Activated CD4-positive, alpha-beta T cell treated with anti-CD3 and anti-CD28 coated beads for 48 hours (primary cell): ENCODE measurements around the gene POLA1.
"Not testable (repeated sequence)": the region's sequence is repeated elsewhere in the genome, so short reads cannot be mapped to it uniquely, and the experiment has no call there.

Experiments
- DNase-seq: peaks from one replicate; pipeline ENCODE4 v3.0.0-alpha.2; 2020

POLA1 gene, protein sequence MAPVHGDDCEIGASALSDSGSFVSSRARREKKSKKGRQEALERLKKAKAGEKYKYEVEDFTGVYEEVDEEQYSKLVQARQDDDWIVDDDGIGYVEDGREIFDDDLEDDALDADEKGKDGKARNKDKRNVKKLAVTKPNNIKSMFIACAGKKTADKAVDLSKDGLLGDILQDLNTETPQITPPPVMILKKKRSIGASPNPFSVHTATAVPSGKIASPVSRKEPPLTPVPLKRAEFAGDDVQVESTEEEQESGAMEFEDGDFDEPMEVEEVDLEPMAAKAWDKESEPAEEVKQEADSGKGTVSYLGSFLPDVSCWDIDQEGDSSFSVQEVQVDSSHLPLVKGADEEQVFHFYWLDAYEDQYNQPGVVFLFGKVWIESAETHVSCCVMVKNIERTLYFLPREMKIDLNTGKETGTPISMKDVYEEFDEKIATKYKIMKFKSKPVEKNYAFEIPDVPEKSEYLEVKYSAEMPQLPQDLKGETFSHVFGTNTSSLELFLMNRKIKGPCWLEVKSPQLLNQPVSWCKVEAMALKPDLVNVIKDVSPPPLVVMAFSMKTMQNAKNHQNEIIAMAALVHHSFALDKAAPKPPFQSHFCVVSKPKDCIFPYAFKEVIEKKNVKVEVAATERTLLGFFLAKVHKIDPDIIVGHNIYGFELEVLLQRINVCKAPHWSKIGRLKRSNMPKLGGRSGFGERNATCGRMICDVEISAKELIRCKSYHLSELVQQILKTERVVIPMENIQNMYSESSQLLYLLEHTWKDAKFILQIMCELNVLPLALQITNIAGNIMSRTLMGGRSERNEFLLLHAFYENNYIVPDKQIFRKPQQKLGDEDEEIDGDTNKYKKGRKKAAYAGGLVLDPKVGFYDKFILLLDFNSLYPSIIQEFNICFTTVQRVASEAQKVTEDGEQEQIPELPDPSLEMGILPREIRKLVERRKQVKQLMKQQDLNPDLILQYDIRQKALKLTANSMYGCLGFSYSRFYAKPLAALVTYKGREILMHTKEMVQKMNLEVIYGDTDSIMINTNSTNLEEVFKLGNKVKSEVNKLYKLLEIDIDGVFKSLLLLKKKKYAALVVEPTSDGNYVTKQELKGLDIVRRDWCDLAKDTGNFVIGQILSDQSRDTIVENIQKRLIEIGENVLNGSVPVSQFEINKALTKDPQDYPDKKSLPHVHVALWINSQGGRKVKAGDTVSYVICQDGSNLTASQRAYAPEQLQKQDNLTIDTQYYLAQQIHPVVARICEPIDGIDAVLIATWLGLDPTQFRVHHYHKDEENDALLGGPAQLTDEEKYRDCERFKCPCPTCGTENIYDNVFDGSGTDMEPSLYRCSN (N-terminal part only)

DNA sequence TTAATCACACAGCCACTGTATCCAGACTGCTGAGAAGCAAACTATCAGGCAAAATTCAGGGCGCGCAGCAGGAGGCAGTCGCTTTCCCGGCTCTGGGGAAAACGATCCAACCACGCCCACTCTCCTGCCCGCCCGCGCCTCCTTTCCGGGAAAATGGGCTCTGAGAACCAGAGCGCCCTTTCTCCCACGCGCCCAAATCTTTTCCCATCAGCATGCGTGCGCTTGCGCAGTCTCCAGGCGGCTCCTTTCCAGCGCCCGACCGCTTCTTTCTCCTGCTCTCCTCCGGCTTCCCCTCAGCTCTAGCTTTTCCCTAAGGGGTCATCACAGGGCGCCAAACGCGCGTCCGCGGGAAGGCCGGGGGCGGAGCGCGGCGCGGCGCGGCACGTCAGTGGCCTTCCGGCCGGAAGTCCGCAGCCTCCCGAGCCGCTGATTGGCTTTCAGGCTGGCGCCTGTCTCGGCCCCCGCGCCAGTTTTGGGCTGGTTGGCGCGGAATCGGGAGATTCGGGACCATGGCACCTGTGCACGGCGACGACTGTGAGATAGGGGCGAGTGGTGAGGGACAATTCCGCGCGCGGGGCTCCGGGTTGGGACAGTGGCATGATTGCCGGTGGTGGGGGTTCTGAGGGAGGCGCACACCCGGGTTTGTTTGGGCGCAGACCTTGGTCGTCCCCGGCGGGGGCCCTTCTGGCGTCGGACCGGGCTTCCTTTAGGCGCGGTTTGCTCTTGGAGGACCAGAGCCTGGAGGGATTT lies at the start of gene POLA1:
Gene POLA1, plus strand, starts transcription at position 466 of the 750 bp plus-strand sequence. Its CDS starts 44 bp downstream, at position 510.
- DNase-seq, result peak; percentile 90

DNA sequence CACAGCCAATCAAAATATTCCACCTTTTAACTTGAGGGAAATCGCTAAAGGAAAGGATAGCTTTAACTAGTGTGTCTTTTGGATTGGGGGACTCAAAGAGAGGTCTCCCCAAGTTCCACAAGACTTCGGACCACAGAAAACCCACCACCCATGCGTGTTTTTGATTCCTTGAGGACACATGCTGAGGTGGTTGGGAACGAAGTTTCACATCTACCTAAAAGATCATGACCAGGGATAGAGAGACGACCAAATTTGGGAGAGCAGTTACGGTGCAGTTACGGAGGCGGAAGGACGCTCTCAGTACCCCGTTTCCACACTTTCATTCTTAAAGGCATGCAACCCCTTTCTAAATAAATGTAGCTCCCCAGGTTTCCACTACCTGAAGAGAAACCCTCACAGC lies 47.7 kb upstream of the POLA1 start:
- no peak for DNase-seq

DNA sequence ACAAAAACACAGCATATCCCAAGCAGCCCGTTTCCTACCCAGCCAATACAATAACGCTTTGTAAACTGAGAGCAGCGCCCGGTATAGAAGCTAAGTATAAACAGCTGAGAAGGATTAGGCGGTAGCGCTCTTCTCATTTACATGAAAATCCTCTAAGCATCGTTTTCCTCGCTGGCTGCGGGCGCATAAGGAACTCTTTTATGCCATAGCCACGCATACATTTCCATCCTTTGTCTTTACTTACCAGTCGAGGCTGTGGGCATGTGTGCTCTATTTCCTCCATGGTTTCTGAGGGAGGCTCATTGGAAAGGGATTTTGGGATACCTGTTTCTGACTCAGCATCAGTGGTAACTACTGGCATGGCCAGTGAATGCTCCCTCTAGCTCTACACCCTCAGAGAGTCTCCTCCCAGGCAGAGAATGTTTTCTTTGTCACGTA lies 47.0 kb upstream of the POLA1 start:
- DNase-seq, result no peak

DNA sequence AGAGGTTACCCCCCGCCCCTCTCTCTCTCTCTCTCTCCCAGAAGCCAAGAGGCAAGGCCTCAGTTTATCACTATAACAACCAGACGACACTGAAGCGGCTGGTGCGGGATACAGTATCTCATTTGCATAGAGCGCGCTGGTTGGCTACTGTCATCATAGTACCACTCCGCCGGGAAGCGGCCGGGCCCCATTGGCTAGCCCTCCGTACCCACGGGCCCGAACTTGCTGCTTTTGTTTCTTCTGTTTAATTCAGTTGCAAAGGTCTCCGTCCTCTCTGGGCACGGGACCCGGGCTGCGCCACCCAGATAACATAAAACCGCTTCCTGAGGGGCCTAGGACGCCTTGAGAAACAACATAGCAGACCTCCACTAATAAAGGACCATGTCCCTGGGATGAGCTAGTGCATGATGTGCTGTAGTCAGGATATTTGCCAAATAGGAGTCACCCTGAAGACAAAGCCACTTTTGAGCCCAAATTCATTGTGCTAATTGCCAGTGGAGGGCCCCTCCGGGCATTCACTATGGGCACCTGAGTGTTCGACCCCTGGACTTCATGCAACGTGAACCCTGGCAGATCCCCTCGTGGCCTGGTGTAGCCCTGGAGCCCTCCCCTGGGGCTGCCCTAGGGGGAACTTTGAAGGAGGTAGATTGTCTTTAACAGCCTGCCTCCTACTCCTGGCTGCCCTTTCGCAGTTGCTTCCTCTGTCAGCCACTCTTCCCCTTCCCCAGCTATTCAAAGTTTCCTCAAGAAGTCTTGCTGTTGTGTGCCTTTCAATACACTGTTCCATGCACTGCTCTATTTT lies 46.3 kb upstream of the POLA1 start, which contains the start of gene PCYT1B:
Gene PCYT1B, minus strand, starts transcription at position 91 of the 802 bp plus-strand sequence. CDS start 242 bp downstream, outside the sequence.
- peak; percentile 69 for DNase-seq

- DNase-seq, result no peak
Measured at GRCh38 chrX:24648495-24648894, 45.2 kb upstream of the POLA1 start.

DNA sequence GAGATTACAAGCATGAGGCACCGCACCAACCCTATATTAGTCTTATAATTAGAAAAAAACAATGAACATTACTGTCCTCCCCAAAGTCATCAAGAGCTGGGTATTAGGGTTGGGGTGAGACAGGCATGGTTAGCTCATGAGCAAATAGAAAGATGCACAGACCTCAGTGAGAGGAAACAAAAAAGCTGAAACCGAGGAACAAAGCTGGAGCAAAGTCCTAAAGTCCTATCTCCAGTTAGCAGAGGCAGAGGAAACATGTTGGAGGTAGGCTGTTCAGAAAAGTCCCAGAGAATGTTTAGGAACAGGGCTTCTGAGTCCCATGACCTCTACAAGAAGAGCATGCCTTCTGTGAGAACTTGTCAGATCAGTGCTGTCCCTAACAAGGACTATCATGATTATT lies 41.9 kb upstream of the POLA1 start:
- DNase-seq, result no peak

DNA sequence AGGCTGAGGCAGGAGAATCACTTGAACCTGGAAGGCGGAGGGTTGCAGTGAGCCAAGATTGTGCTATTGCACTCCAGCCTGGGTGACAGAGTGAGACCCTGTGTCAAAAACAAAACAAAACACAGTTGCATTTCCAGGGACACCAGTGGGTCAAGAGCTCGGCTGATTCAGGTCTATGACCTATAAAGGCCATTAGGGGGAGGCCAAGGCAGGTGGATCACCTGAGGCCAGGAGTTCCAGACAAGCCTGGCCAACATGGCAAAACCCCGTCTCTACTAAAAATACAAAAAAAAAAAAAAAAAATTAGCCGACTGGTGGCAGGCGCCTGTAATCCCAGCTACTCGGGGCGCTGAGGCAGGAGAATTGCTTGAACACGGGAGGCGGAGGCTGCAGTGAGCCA lies 38.0 kb upstream of the POLA1 start:
- not testable (repeated sequence) for DNase-seq

DNA sequence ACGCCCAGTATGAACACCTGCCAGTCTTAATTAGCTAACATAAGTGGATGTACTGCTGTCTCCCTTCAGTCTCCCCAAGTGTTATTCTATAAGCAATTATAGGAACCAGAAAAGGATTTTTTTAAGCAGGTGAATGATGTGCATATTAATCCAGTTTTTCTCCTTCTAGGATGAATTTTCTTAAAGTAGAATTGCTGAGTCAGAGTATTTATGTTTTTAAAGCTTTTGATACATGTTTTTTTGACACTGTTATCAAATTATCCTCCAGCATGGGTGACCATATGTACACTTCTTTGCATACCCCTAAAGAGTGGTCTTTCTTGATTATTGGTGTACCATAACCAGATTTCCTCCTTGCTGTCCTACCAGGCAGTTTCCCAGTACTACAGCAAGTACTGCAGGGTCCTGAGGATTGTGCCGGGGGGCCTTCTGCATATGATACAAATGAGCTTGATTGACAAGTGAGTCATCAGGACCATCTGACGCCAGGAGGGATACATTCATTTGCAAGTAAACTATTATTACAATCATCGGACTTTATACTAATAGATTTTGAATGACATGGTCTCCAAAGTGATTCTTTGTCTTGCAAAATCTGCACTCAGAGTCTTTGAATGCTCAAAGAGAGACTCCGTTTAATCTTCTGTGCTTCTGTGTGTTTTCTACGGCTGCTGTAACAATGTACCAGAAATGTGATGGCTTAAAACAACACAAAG lies 35.9 kb upstream of the POLA1 start:
- no peak for DNase-seq

- no peak for DNase-seq
Measured at GRCh38 chrX:24658421-24658820, 35.3 kb upstream of the POLA1 start.

DNA sequence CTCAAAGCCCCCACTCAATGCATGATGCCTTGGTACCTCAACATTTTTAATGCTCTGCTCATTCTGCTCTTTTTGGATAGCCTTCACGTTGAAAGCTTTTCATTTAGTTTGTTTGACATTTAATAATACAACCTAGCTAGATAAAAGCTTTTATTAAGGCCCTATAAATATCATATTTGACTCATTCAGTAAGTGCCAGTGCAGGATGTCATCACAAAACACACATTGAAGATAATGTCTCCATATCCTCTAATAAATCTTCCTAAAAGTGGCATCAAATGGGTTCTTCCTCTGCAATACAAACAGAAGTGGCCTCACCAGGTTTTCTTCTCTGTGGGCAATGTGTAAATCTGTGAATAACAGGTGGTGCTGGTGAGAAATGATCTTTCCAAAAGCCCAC lies 34.6 kb upstream of the POLA1 start:
- DNase-seq, result no peak

GRCh38 chrX:24659646-24660045 lies 34.1 kb upstream of the POLA1 start:
- no peak for DNase-seq

- DNase-seq, result no peak
Measured at GRCh38 chrX:24661292-24661691, 32.4 kb upstream of the POLA1 start.

GRCh38 chrX:24662352-24662751 lies 31.4 kb upstream of the POLA1 start:
- DNase-seq, result no peak

DNA sequence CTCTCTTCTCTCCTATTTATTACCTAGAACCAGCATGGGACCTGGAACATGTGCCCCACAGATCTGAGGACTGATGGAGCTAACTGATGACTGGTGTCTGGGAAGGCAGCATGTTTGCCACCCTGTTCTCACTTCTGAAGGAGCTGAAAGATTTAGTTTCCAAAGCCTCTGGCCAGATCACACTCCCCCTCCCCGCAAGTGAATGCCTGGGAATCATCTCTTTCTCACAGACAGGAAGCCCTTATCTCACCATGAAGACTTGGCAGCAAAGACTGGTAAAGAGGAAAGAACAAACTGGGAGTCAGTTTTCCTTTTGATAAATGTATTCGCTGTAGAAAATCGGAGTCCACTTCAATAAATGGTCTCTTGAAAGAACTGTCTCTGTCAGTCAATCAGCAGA lies 25.6 kb upstream of the POLA1 start:
- DNase-seq, result no peak

- DNase-seq, result no peak
Measured at GRCh38 chrX:24672701-24673190, 21.0 kb upstream of the POLA1 start.

- no peak for DNase-seq
Measured at GRCh38 chrX:24673424-24673823, 20.3 kb upstream of the POLA1 start.

- no peak for DNase-seq
Measured at GRCh38 chrX:24676403-24677024, 17.2 kb upstream of the POLA1 start.

- peak; percentile 52 for DNase-seq
Measured at GRCh38 chrX:24682739-24683432, 10.8 kb upstream of the POLA1 start.

- DNase-seq, result no peak
Measured at GRCh38 chrX:24684048-24684447, 9.7 kb upstream of the POLA1 start.
